GM23338 (cell line): Measurements from ENCODE around the gene VPS26C. TPM values are rescaled to one million over a fixed set of nuclear protein-coding genes. Genes with fewer than 3 reads are reported as not detected.
"Not testable (repeated sequence)": the region's sequence is repeated elsewhere in the genome, so short reads cannot be mapped to it uniquely, and the experiment has no call there.

Experiments used
- ATAC-seq: fragments of 200-7000 bp; cut with Tn5 transposase; 3 replicates; pipeline ENCODE4 v1.9.1; 2020
- DNase-seq: peaks from one replicate; pipeline ENCODE4 v3.0.0-alpha.2; 2015; ENCODE audit warnings: low spot score
- H2AFZ ChIP-seq: fragments of 200-600 bp; sonication (generic); 2 replicates; pipeline ENCODE4 v1.8.0; 2016; ENCODE audit warnings: antibody characterized with exemption, mild to moderate bottlenecking, moderate library complexity
- H3F3A ChIP-seq: fragments of 200-600 bp; sonication (generic); replicated peaks from 2 replicates; pipeline ENCODE4 v1.8.0; 2017; ENCODE audit warnings: antibody characterized with exemption, mixed run types, low read depth
- H3K27ac ChIP-seq: fragments of 200-600 bp; sonication (generic); 2 replicates; pipeline ENCODE4 v1.6.1; 2016; ENCODE audit warnings: low read depth
- H3K27me3 ChIP-seq: fragments of 200-600 bp; sonication (generic); 2 replicates; pipeline ENCODE4 v1.8.0; 2016; ENCODE audit warnings: mild to moderate bottlenecking, mixed run types, moderate library complexity; ENCODE audit not compliant: insufficient read depth
- H3K36me3 ChIP-seq: fragments of 200-600 bp; sonication (generic); 2 replicates; pipeline ENCODE4 v1.8.0; 2016; ENCODE audit warnings: mild to moderate bottlenecking; ENCODE audit not compliant: insufficient read depth
- H3K4me1 ChIP-seq: fragments of 200-600 bp; sonication (generic); 2 replicates; pipeline ENCODE4 v1.8.0; 2016; ENCODE audit warnings: mild to moderate bottlenecking, moderate library complexity; ENCODE audit not compliant: insufficient read depth
- H3K4me2 ChIP-seq: fragments of 200-600 bp; sonication (generic); 2 replicates; pipeline ENCODE4 v1.7.1; 2017; ENCODE audit warnings: mixed run types
- H3K4me3 ChIP-seq: fragments of 200-600 bp; sonication (generic); 2 replicates; pipeline ENCODE4 v1.6.1; 2016; ENCODE audit warnings: mixed run types
- H3K79me2 ChIP-seq: fragments of 200-600 bp; sonication (generic); replicated peaks from 2 replicates; pipeline ENCODE4 v1.8.0; 2017; ENCODE audit warnings: mild to moderate bottlenecking; ENCODE audit not compliant: insufficient read depth
- H3K9me2 ChIP-seq: fragments of 200-600 bp; sonication (generic); 2 replicates; pipeline ENCODE4 v1.8.0; 2017; ENCODE audit not compliant: insufficient read depth
- H4K20me1 ChIP-seq: fragments of 200-600 bp; sonication (generic); replicated peaks from 2 replicates; pipeline ENCODE4 v1.8.0; 2017; ENCODE audit warnings: mild to moderate bottlenecking; ENCODE audit not compliant: insufficient read depth
- H3K27ac Mint-ChIP-seq: 2 replicates; pipeline ENCODE4 v1.8.0; 2020; ENCODE audit warnings: inconsistent platforms, mild to moderate bottlenecking, moderate library complexity, mixed read lengths
- H3K27me3 Mint-ChIP-seq: 3 replicates; pipeline ENCODE4 v1.8.0; 2022; ENCODE audit warnings: low read depth, mild to moderate bottlenecking, moderate library complexity, mixed read lengths, inconsistent platforms; ENCODE audit not compliant: insufficient read depth, poor library complexity
- H3K36me3 Mint-ChIP-seq: 3 replicates; pipeline ENCODE4 v1.8.0; 2021; ENCODE audit warnings: low read depth, mild to moderate bottlenecking, inconsistent platforms, moderate library complexity, mixed read lengths
- H3K4me1 Mint-ChIP-seq: 3 replicates; pipeline ENCODE4 v1.8.0; 2020; ENCODE audit warnings: mild to moderate bottlenecking, inconsistent platforms, mixed read lengths
- H3K4me3 Mint-ChIP-seq: 3 replicates; pipeline ENCODE4 v1.8.0; 2021; ENCODE audit warnings: moderate library complexity, mild to moderate bottlenecking, inconsistent platforms, mixed read lengths
- H3K9me3 Mint-ChIP-seq: 3 replicates; pipeline ENCODE4 v1.8.0; 2020; ENCODE audit warnings: moderate library complexity, mild to moderate bottlenecking, inconsistent platforms, mixed read lengths
- CREB1 ChIP-seq: fragments of 250-450 bp; sonication (Bioruptor Pico); IDR thresholded peaks from 2 replicates; pipeline ENCODE4 v1.5.0; 2020; ENCODE audit warnings: low read depth, mild to moderate bottlenecking, moderate library complexity
- CTCF ChIP-seq, 2 experiments: fragments of 200-600 bp in 1 of 2; sonication (generic) in 1 of 2; conservative IDR thresholded peaks; 2 replicates each; pipeline versions ENCODE4 v1.5.1 to v1.6.1; 2016 to 2017; ENCODE audit warnings: antibody characterized with exemption in 2 of 2, low read depth in 2 of 2, mild to moderate bottlenecking in 2 of 2, moderate library complexity in 1 of 2
- ETS1 ChIP-seq: IDR thresholded peaks from 2 replicates; pipeline ENCODE4 v1.6.1; 2016; ENCODE audit warnings: antibody characterized with exemption
- EZH2 ChIP-seq: fragments of 200-600 bp; sonication (generic); IDR thresholded peaks from one replicate; pipeline ENCODE4 v1.8.0; 2017; ENCODE audit warnings: antibody characterized with exemption, mild to moderate bottlenecking, low read depth; ENCODE audit not compliant: unreplicated experiment
- EZH2phosphoT487 ChIP-seq: fragments of 200-600 bp; sonication (generic); IDR thresholded peaks from one replicate; pipeline ENCODE4 v1.8.1; 2018; ENCODE audit warnings: antibody characterized with exemption; ENCODE audit not compliant: unreplicated experiment
- NANOG ChIP-seq: IDR thresholded peaks from 2 replicates; pipeline ENCODE4 v1.6.1; 2016; ENCODE audit warnings: antibody characterized with exemption, borderline replicate concordance
- POLR2AphosphoS5 ChIP-seq: IDR thresholded peaks from 2 replicates; pipeline ENCODE4 v1.6.1; 2016; ENCODE audit warnings: antibody characterized with exemption, low read depth
- REST ChIP-seq: IDR thresholded peaks from one replicate; pipeline ENCODE4 v1.6.1; 2018; ENCODE audit warnings: antibody characterized with exemption; ENCODE audit not compliant: unreplicated experiment
- polyA plus RNA-seq: library from polyadenylated mRNA; unstranded; fragments of >200 nt; fragmentation: Nextera tagmentation; extraction: Ambion mirVana; gene quantifications from 2 replicates; pipeline ENCODE4 v1.2.1, GENCODE V29; 2016
- total RNA-seq: library from RNA; depleted of rRNA; stranded (reverse); fragments of >200 nt; shearing (Covaris generic); gene quantifications from 2 replicates; pipeline ENCODE4 v1.2.3, GENCODE V29; 2014

VPS26C gene
- total and polyA plus RNA-seq, 2 experiments from 2014 or later = 45.1 to 91.2 TPM

GRCh38 chr21:37222248-37222647 is 44.9 kb downstream of the VPS26C start:
- H3K27me3 Mint-ChIP-seq = peaks cover 19% of the 10 kb centered on the region
- H3K4me3 Mint-ChIP-seq, H2AFZ ChIP-seq, H3K4me3 ChIP-seq, H3K4me1 ChIP-seq, H3K27ac Mint-ChIP-seq, DNase-seq, H3K4me1 Mint-ChIP-seq, H4K20me1 ChIP-seq, ATAC-seq, H3K9me2 ChIP-seq, H3K4me2 ChIP-seq, H3K27ac ChIP-seq, H3K79me2 ChIP-seq, H3F3A ChIP-seq: not testable (repeated sequence)
- peaks cover 19% of the 10 kb centered on the region for H3K36me3 ChIP-seq
- peaks cover 58% of the 10 kb centered on the region for H3K36me3 Mint-ChIP-seq
- peaks cover 33% of the 10 kb centered on the region; the same call in 2 of the 3 replicates for H3K9me3 Mint-ChIP-seq
- peaks cover 17% of the 10 kb centered on the region for H3K27me3 ChIP-seq

- H3K4me3 ChIP-seq = peak overlapping the region; percentile 65
- H4K20me1 ChIP-seq = no peaks in the 10 kb centered on the region
- no peak overlapping the region for H3K27ac ChIP-seq
- H3F3A ChIP-seq = no peaks in the 10 kb centered on the region
- peaks cover 17% of the 10 kb centered on the region for H3K27me3 ChIP-seq
- H3K36me3 ChIP-seq = peaks cover 19% of the 10 kb centered on the region
- Mint-ChIP-seq H3K27ac (no peak overlapping the region), H3K27me3 (peaks cover 19% of the 10 kb centered on the region), H3K4me3 (peak overlapping the region; percentile 72), H3K9me3 (peaks cover 33% of the 10 kb centered on the region; the same call in 2 of the 3 replicates), H3K4me1 (peaks cover 6% of the 10 kb centered on the region), H3K36me3 (peaks cover 47% of the 10 kb centered on the region)
- no peaks in the 10 kb centered on the region for H3K79me2 ChIP-seq
- peak overlapping the region; percentile 90 for H3K4me2 ChIP-seq
- TF ChIP-seq REST (no peak), POLR2AphosphoS5 (peak; percentile 84), EZH2phosphoT487 (no peak), ETS1 (peak; percentile 35; the same call in 1 of the 2 replicates), CREB1 (CRISPR knock-in tag) (0 out of 2 replicates have a peak, but pooled peaks have one; percentile 34), NANOG (no peak), EZH2 (no peak), CTCF (conservative IDR thresholded peaks at IDR 0.05; ENCODE audit: low read depth in 2 of 2) (peak in 1 of 2 experiments; percentile 53; a peak in 2 of 4 replicates)
- no peaks in the 10 kb centered on the region; the same call in 1 of the 2 replicates for H3K9me2 ChIP-seq
- DNase-seq (peak; percentile 95), ATAC-seq (peak; percentile 90)
- no peaks in the 10 kb centered on the region; the same call in 1 of the 2 replicates for H3K4me1 ChIP-seq
- peak overlapping the region; percentile 96 for H2AFZ ChIP-seq
Observed at GRCh38 chr21:37220981-37221664, 46.0 kb downstream of the VPS26C start.
